Muscle of back (tissue), 11 donors: ENCODE measurements around the gene LSM4. TPM values are rescaled to one million over a fixed set of nuclear protein-coding genes. Genes with fewer than 3 reads are reported as not detected.
"Not testable (repeated sequence)": the region's sequence is repeated elsewhere in the genome, so short reads cannot be mapped to it uniquely, and the experiment has no call there.

Experiments
- DNase-seq, 3 donors: peaks; one replicate each; pipeline versions ENCODE4 v3.0.0 to v3.0.0-alpha.2; 2013
- polyA plus RNA-seq, 10 donors: library from polyadenylated mRNA; unstranded; fragments of 120-200 nt; gene quantifications; one replicate each; pipeline ENCODE4 v1.2.1, GENCODE V29; 2013; ENCODE audit not compliant: insufficient read length in 10 of 10

Gene LSM4
- polyA plus RNA-seq, 10 donors = 65.1 to 100 (median 78.1) TPM

GRCh38 chr19:18344582-18344950, 21.7 kb upstream of the LSM4 start:
- no peak for DNase-seq

GRCh38 chr19:18342090-18342632, 19.3 kb upstream of the LSM4 start:
- no peak for DNase-seq

GRCh38 chr19:18340990-18341868, 18.4 kb upstream of the LSM4 start:
- peak in 1 of 3 donors; percentile 59 for DNase-seq

GRCh38 chr19:18340190-18340989, 17.5 kb upstream of the LSM4 start, which contains the start of gene PGPEP1:
Gene PGPEP1, plus strand, starts transcription at chr19:18340598. Its CDS starts 84 bp downstream, at chr19:18340682.
- DNase-seq = peak; percentile 52 to 86 (median 79)

- DNase-seq = peak in 1 of 3 donors; percentile 33
Observed at GRCh38 chr19:18339723-18340122, 16.8 kb upstream of the LSM4 start.

- DNase-seq = no peak
Observed at GRCh38 chr19:18338541-18338940, 15.7 kb upstream of the LSM4 start.

GRCh38 chr19:18336121-18336520, 13.2 kb upstream of the LSM4 start:
- no peak for DNase-seq

- no peak for DNase-seq
Observed at GRCh38 chr19:18333680-18334079, 10.8 kb upstream of the LSM4 start.

GRCh38 chr19:18332917-18333530, 10.1 kb upstream of the LSM4 start:
- DNase-seq = no peak

GRCh38 chr19:18330868-18331267, 8.0 kb upstream of the LSM4 start:
- no peak for DNase-seq

GRCh38 chr19:18329035-18329376, 6.1 kb upstream of the LSM4 start:
- DNase-seq = no peak

GRCh38 chr19:18328340-18329034, 5.6 kb upstream of the LSM4 start:
- DNase-seq = peak; percentile 97 to 98 (median 98)

GRCh38 chr19:18326772-18327171, 3.9 kb upstream of the LSM4 start:
- no peak for DNase-seq

- not testable (repeated sequence) for DNase-seq
Observed at GRCh38 chr19:18324373-18324731, 1.5 kb upstream of the LSM4 start.

GRCh38 chr19:18322318-18322758, 538 bp downstream of the LSM4 start:
- DNase-seq = peak in 1 of 3 donors; percentile 72

- DNase-seq = no peak
Observed at GRCh38 chr19:18321734-18322102, 1.2 kb downstream of the LSM4 start.

GRCh38 chr19:18320865-18321733, 1.8 kb downstream of the LSM4 start:
- no peak for DNase-seq

GRCh38 chr19:18319591-18320135, 3.2 kb downstream of the LSM4 start:
- no peak for DNase-seq

- peak in 1 of 3 donors; percentile 37 for DNase-seq
Observed at GRCh38 chr19:18317961-18318800, 4.7 kb downstream of the LSM4 start.
